DND-41 (cell line): ENCODE data around the gene DLG2.

Source experiments
- ATAC-seq: fragments of 200-7000 bp; cut with Tn5 transposase; 3 replicates; pipeline ENCODE4 v1.9.1; 2021; ENCODE audit warnings: low read depth; ENCODE audit not compliant: insufficient read depth
- DNase-seq: peaks from one replicate; pipeline ENCODE4 v3.0.0-alpha.2; 2020
- H2AFZ ChIP-seq: 2 replicates; pipeline ENCODE4 v1.6.0; 2012; ENCODE audit warnings: low read depth, low read length
- H3K27ac ChIP-seq: 2 replicates; pipeline ENCODE4 v1.5.1; 2012; ENCODE audit warnings: low read length, inconsistent platforms
- H3K27me3 ChIP-seq: fragments of 200-600 bp; sonication (generic); 2 replicates; pipeline ENCODE4 v1.6.0; 2012; ENCODE audit warnings: low read length, mild to moderate bottlenecking, inconsistent platforms; ENCODE audit not compliant: insufficient read depth, poor library complexity
- H3K36me3 ChIP-seq: 2 replicates; pipeline ENCODE4 v1.5.1; 2012; ENCODE audit warnings: low read length, inconsistent platforms; ENCODE audit not compliant: insufficient read depth
- H3K4me1 ChIP-seq: 2 replicates; pipeline ENCODE4 v1.5.1; 2012; ENCODE audit warnings: mild to moderate bottlenecking, low read length; ENCODE audit not compliant: insufficient read depth
- H3K4me2 ChIP-seq: 2 replicates; pipeline ENCODE4 v1.6.0; 2012; ENCODE audit warnings: mild to moderate bottlenecking, moderate library complexity, low read length, inconsistent platforms; ENCODE audit not compliant: insufficient read depth
- H3K4me3 ChIP-seq, 2 experiments: fragments of 200-600 bp in 1 of 2; shearing (Covaris generic) in 1 of 2; 2 replicates each; pipeline ENCODE4 v1.5.1; 2012 to 2016; ENCODE audit warnings: inconsistent platforms in 2 of 2, low read length in 2 of 2, mild to moderate bottlenecking in 2 of 2, low read depth in 1 of 2, moderate library complexity in 1 of 2
- H3K79me2 ChIP-seq: 2 replicates; pipeline ENCODE4 v1.6.0; 2012; ENCODE audit warnings: low read length, inconsistent platforms; ENCODE audit not compliant: insufficient read depth
- H3K9ac ChIP-seq: 2 replicates; pipeline ENCODE4 v1.6.0; 2012; ENCODE audit warnings: low read depth, mild to moderate bottlenecking, inconsistent platforms, low read length, moderate library complexity
- H3K9me3 ChIP-seq: 2 replicates; pipeline ENCODE4 v1.5.1; 2012; ENCODE audit warnings: low read length, moderate library complexity, mild to moderate bottlenecking, inconsistent platforms; ENCODE audit not compliant: insufficient read depth, severe bottlenecking
- H4K20me1 ChIP-seq: 2 replicates; pipeline ENCODE4 v1.6.0; 2012; ENCODE audit warnings: low read length; ENCODE audit not compliant: insufficient read depth
- EZH2 ChIP-seq: IDR thresholded peaks from 3 replicates; pipeline ENCODE4 v1.6.1; 2012; ENCODE audit warnings: borderline replicate concordance, low read depth, mild to moderate bottlenecking, moderate library complexity, low read length, inconsistent platforms; ENCODE audit not compliant: severe bottlenecking
- TF ChIP-seq, protein P1 (sequence below): IDR thresholded peaks from 2 replicates; pipeline ENCODE4 v1.5.1; 2012; ENCODE audit warnings: borderline replicate concordance, low read length, moderate library complexity, mild to moderate bottlenecking; ENCODE audit not compliant: poor library complexity, severe bottlenecking; ENCODE audit errors: extremely low read depth

The DLG2 gene

DNA sequence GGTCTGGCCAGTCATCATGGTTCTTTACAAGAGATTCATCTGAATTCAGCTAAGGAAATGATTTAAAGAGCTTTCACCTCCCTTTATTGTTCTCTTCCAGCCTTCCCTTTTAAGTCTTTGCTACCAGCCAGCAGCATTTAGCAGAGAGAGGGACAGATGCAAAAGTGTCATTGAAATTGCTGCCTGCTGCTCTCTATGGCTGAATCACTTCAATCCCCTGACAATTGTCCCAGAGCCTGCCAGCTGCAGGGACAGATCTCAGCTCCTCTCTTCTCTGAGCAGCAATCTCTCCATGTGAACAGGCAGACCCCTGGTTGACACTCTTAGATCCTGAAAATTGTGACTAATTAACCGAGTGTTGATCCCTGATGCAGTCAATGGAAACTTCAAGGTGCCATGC, 1524.0 kb downstream of the DLG2 start:
- Histone ChIP-seq H3K4me2 (no peak overlapping the region), H3K27ac (no peak overlapping the region), H3K4me1 (no peaks in the 10 kb centered on the region), H3K4me3 (no peak overlapping the region), H3K36me3 (no peaks in the 10 kb centered on the region), H3K9ac (no peak overlapping the region), H3K9me3 (no peaks in the 10 kb centered on the region), H3K27me3 (no peaks in the 10 kb centered on the region), H3K79me2 (no peaks in the 10 kb centered on the region), H4K20me1 (no peaks in the 10 kb centered on the region), H2AFZ (no peak overlapping the region)
- TF ChIP-seq, protein P1, sequence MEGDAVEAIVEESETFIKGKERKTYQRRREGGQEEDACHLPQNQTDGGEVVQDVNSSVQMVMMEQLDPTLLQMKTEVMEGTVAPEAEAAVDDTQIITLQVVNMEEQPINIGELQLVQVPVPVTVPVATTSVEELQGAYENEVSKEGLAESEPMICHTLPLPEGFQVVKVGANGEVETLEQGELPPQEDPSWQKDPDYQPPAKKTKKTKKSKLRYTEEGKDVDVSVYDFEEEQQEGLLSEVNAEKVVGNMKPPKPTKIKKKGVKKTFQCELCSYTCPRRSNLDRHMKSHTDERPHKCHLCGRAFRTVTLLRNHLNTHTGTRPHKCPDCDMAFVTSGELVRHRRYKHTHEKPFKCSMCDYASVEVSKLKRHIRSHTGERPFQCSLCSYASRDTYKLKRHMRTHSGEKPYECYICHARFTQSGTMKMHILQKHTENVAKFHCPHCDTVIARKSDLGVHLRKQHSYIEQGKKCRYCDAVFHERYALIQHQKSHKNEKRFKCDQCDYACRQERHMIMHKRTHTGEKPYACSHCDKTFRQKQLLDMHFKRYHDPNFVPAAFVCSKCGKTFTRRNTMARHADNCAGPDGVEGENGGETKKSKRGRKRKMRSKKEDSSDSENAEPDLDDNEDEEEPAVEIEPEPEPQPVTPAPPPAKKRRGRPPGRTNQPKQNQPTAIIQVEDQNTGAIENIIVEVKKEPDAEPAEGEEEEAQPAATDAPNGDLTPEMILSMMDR: no peak
- no peak for TF ChIP-seq EZH2
- no peak for ATAC-seq
- DNase-seq: no peak

DNA sequence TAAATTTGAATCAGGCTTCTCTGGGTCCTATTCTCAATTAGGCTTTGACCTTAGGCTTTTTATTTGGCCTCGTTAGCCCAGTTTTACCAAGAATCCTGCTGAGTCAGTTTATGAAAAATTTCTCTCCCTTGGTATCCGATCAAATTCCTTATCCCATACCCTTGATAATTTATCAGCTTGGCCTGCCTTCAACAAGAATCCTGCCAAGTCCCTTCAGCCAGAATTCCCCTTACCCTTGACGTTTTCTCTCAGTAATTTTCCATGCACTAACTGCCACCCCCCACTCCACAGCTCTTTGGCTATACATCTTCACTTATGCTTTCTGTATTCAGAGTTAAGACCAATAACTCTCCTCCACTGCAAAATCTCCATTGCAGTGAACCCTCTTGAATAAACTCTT, 1530.0 kb downstream of the DLG2 start:
- no peaks in the 10 kb centered on the region for H3K9me3 ChIP-seq
- H4K20me1 ChIP-seq: no peaks in the 10 kb centered on the region
- H2AFZ ChIP-seq: no peak overlapping the region
- H3K9ac ChIP-seq: no peak overlapping the region
- ATAC-seq (no peak), DNase-seq (no peak)
- H3K4me1 ChIP-seq: no peaks in the 10 kb centered on the region
- TF ChIP-seq EZH2: no peak
- TF ChIP-seq, protein P1: no peak
- H3K4me2 ChIP-seq: no peak overlapping the region
- H3K27ac ChIP-seq: no peak overlapping the region
- no peaks in the 10 kb centered on the region for H3K79me2 ChIP-seq
- no peak overlapping the region for H3K4me3 ChIP-seq
- H3K27me3 ChIP-seq: no peaks in the 10 kb centered on the region
- H3K36me3 ChIP-seq: no peaks in the 10 kb centered on the region

DNA sequence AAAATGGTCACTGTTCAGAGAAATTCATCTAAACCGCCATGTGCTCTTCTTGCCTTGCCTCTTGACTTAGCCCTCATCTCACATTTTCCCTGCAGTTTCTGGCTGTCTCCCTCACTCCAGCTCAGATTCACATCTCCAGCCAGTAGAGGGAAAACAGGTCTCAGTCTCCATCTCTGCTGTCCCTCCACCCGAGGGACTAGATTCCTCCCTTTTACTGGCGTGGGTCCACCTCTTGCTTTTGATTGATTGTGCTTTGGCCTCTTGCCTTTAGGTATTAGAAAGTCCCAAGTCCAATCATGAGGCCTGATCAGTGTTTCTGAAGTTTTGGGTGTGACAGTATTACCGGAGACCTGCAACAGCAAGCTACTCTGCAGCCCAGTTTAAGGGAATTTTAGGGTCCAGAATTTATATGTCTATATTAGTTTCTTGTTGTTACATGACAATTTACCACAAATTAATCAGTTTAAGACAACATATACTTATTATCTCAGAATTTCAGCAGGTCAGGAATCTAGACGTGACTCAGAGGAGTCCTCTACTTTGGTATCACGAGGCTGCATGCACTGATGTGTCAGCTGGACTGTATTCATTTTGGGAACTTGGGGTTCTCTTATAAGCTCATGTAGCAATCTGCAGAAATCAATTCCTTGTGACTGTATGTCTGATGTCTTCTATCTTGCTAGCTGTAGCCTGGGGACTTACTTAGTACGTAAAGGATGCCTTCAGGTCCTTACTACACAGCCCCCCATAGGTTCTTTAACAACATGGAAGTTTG, 1535.7 kb downstream of the DLG2 start:
- no peak overlapping the region for H3K9ac ChIP-seq
- no peaks in the 10 kb centered on the region for H3K79me2 ChIP-seq
- ATAC-seq (no peak), DNase-seq (no peak)
- no peaks in the 10 kb centered on the region for H3K27me3 ChIP-seq
- H3K4me3 ChIP-seq: no peak overlapping the region
- TF ChIP-seq EZH2: no peak
- TF ChIP-seq, protein P1: no peak
- H3K4me2 ChIP-seq: no peak overlapping the region
- H4K20me1 ChIP-seq: no peaks in the 10 kb centered on the region
- H3K4me1 ChIP-seq: no peaks in the 10 kb centered on the region
- no peaks in the 10 kb centered on the region for H3K36me3 ChIP-seq
- no peak overlapping the region for H2AFZ ChIP-seq
- H3K9me3 ChIP-seq: no peaks in the 10 kb centered on the region
- no peak overlapping the region for H3K27ac ChIP-seq
